Measurements from ENCODE around the gene NCOR1.
"Not testable (repeated sequence)": the region's sequence is repeated elsewhere in the genome, so short reads cannot be mapped to it uniquely, and the experiment has no call there.

Gene NCOR1

DNA sequence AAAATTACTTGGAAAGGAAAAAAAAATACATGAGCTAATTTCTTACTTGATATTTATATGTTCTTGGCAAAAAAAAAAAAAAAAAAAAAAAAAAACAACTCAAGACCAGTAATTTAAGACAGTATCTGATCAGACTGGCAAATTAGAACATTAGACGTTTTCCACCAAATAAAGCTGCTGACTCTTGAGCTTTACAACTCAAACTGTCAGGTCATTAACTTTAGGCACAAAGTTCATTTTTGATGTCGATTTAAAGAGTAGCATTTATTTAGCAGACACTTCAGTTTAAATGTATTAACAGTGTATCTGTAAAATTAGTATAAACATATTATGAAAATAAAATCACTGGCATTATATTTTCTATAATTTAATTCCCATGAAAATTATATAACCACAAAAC is 66.7 kb downstream of the NCOR1 start:
- Histone ChIP-seq H4K20me1 (ENCODE audit: low read depth, low read length) (no peaks in the 10 kb centered on the region), H3K79me2 (ENCODE audit: insufficient read depth, low read length) (no peaks in the 10 kb centered on the region), H3K36me3 (ENCODE audit: low read length) (peaks cover 28% of the 10 kb centered on the region), H2AFZ (ENCODE audit: low read depth, low read length, severe bottlenecking) (no peak overlapping the region), H3K4me2 (ENCODE audit: low read depth, low read length, poor library complexity, severe bottlenecking) (no peak overlapping the region), H3F3A (ENCODE audit: insufficient read depth) (no peaks in the 10 kb centered on the region), H3K4me3 (ENCODE audit: insufficient read depth, low read length, poor library complexity, severe bottlenecking) (no peak overlapping the region), H3K27me3 (ENCODE audit: low read length) (no peaks in the 10 kb centered on the region), H3K27ac (ENCODE audit: low read depth, low read length) (no peak overlapping the region), H3K9me3 (ENCODE audit: insufficient read depth, low read length) (no peaks in the 10 kb centered on the region), H3K9me2 (replicated peaks; ENCODE audit: insufficient read depth, low read length) (no peaks in the 10 kb centered on the region), H3K9ac (ENCODE audit: low read length) (no peak overlapping the region)
- TF ChIP-seq, protein P1, sequence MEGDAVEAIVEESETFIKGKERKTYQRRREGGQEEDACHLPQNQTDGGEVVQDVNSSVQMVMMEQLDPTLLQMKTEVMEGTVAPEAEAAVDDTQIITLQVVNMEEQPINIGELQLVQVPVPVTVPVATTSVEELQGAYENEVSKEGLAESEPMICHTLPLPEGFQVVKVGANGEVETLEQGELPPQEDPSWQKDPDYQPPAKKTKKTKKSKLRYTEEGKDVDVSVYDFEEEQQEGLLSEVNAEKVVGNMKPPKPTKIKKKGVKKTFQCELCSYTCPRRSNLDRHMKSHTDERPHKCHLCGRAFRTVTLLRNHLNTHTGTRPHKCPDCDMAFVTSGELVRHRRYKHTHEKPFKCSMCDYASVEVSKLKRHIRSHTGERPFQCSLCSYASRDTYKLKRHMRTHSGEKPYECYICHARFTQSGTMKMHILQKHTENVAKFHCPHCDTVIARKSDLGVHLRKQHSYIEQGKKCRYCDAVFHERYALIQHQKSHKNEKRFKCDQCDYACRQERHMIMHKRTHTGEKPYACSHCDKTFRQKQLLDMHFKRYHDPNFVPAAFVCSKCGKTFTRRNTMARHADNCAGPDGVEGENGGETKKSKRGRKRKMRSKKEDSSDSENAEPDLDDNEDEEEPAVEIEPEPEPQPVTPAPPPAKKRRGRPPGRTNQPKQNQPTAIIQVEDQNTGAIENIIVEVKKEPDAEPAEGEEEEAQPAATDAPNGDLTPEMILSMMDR (IDR thresholded peaks at IDR 0.05; ENCODE audit: insufficient read depth, low read length, poor library complexity, severe bottlenecking) = no peak
- TF ChIP-seq EZH2phosphoT487 (conservative IDR thresholded peaks at IDR 0.05; ENCODE audit: low read length) = no peak

DNA sequence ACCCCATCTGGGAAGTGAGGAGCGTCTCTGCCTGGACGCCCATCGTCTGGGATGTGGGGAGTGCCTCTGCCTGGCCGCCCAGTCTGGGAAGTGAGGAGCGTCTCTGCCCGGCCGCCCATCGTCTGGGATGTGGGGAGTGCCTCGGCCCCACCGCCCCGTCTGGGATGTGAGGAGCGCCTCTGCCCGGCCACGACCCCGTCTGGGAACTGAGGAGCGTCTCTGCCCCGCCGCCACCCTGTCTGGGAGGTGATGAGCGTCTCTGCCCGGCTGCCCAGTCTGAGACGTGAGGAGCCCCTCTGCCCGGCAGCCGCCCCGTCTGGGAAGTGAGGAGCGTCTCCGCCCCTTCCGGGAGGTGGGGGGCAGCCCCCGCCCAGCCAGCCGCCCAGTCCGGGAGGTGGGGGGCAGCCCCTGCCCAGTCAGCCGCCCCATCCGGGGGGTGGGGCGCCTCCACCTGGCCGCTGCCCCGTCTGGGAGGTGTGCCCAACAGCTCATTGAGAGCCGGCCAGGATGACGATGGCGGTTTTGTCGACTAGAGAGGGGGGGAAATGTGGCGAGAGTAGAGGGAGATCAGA is 69.9 kb downstream of the NCOR1 start:
- peaks cover 17% of the 10 kb centered on the region; the same call in 1 of the 2 replicates for H3K36me3 ChIP-seq (ENCODE audit: low read length)
- not testable (repeated sequence) for H3K79me2 ChIP-seq (ENCODE audit: insufficient read depth, low read length); H3K9me3 ChIP-seq (ENCODE audit: insufficient read depth, low read length); H4K20me1 ChIP-seq (ENCODE audit: low read depth, low read length); H3K4me2 ChIP-seq (ENCODE audit: low read depth, low read length, poor library complexity, severe bottlenecking); H3K9ac ChIP-seq (ENCODE audit: low read length); H3K9me2 ChIP-seq (replicated peaks; ENCODE audit: insufficient read depth, low read length); H3F3A ChIP-seq (ENCODE audit: insufficient read depth); H3K27me3 ChIP-seq (ENCODE audit: low read length); H2AFZ ChIP-seq (ENCODE audit: low read depth, low read length, severe bottlenecking); H3K27ac ChIP-seq (ENCODE audit: low read depth, low read length); H3K4me3 ChIP-seq (ENCODE audit: insufficient read depth, low read length, poor library complexity, severe bottlenecking)

DNA sequence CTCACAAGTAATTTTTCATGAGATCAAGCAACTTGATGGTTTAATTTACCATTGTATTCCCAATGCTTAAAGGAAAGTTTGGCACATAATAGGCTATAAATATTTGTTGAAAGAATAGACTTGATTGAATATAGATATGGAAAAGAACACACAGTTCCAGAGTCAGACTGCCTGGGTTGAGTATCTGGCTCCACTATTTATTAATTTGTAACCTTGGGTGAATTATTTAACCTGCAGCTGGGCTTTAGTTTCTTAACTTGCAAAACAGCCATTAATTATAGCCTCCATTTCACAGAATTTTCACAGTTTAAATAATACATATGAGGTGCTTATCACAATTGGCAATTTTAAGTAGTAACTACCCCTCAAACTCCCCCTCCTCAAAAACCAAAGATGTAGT is 73.6 kb downstream of the NCOR1 start:
- no peaks in the 10 kb centered on the region for H4K20me1 ChIP-seq (ENCODE audit: low read depth, low read length)
- H3K36me3 ChIP-seq (ENCODE audit: low read length) = peaks cover 17% of the 10 kb centered on the region; the same call in 1 of the 2 replicates
- no peak overlapping the region for H3K4me2 ChIP-seq (ENCODE audit: low read depth, low read length, poor library complexity, severe bottlenecking)
- no peaks in the 10 kb centered on the region for H3K9me3 ChIP-seq (ENCODE audit: insufficient read depth, low read length)
- no peak overlapping the region for H3K4me3 ChIP-seq (ENCODE audit: insufficient read depth, low read length, poor library complexity, severe bottlenecking)
- no peak overlapping the region for H3K27ac ChIP-seq (ENCODE audit: low read depth, low read length)
- H3K27me3 ChIP-seq (ENCODE audit: low read length) = no peaks in the 10 kb centered on the region
- no peak for TF ChIP-seq EZH2phosphoT487 (conservative IDR thresholded peaks at IDR 0.05; ENCODE audit: low read length)
- no peak overlapping the region for H2AFZ ChIP-seq (ENCODE audit: low read depth, low read length, severe bottlenecking)
- no peaks in the 10 kb centered on the region for H3K79me2 ChIP-seq (ENCODE audit: insufficient read depth, low read length)
- no peaks in the 10 kb centered on the region; the same call in 1 of the 2 replicates for H3F3A ChIP-seq (ENCODE audit: insufficient read depth)
- H3K9ac ChIP-seq (ENCODE audit: low read length) = no peak overlapping the region
- no peaks in the 10 kb centered on the region for H3K9me2 ChIP-seq (replicated peaks; ENCODE audit: insufficient read depth, low read length)

DNA sequence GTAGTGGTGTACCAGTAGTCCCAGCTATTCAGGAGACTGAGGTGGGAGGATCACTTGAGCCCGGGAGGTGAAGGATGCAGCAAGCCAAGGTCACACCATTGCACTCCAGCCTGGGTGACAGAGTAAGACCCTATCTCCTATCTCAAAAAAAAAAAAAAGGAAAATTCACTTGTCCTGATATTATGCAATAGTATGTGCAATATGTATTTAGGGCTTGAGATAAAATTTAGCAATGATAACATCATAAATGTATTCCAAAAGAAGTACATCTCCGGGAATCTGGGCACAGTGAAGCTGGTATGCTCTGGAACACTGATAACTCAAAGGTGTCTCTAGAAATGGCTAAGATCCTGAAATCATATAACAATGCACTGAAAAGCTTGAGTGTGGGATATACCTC is 74.5 kb downstream of the NCOR1 start:
- H3K27ac ChIP-seq (ENCODE audit: low read depth, low read length) = no peak overlapping the region
- H3K4me2 ChIP-seq (ENCODE audit: low read depth, low read length, poor library complexity, severe bottlenecking) = no peak overlapping the region
- H4K20me1 ChIP-seq (ENCODE audit: low read depth, low read length) = no peaks in the 10 kb centered on the region
- no peak overlapping the region for H3K9ac ChIP-seq (ENCODE audit: low read length)
- H3K9me2 ChIP-seq (replicated peaks; ENCODE audit: insufficient read depth, low read length) = no peaks in the 10 kb centered on the region
- no peak overlapping the region for H2AFZ ChIP-seq (ENCODE audit: low read depth, low read length, severe bottlenecking)
- no peak overlapping the region for H3K4me3 ChIP-seq (ENCODE audit: insufficient read depth, low read length, poor library complexity, severe bottlenecking)
- no peaks in the 10 kb centered on the region for H3K9me3 ChIP-seq (ENCODE audit: insufficient read depth, low read length)
- H3K79me2 ChIP-seq (ENCODE audit: insufficient read depth, low read length) = no peaks in the 10 kb centered on the region
- no peak for TF ChIP-seq EZH2phosphoT487 (conservative IDR thresholded peaks at IDR 0.05; ENCODE audit: low read length)
- TF ChIP-seq, protein P1 (IDR thresholded peaks at IDR 0.05; ENCODE audit: insufficient read depth, low read length, poor library complexity, severe bottlenecking) = no peak
- H3K27me3 ChIP-seq (ENCODE audit: low read length) = no peaks in the 10 kb centered on the region
- no peaks in the 10 kb centered on the region; the same call in 1 of the 2 replicates for H3F3A ChIP-seq (ENCODE audit: insufficient read depth)
- peaks cover 17% of the 10 kb centered on the region; the same call in 1 of the 2 replicates for H3K36me3 ChIP-seq (ENCODE audit: low read length)
